DOHH2 (cell line): ENCODE results near the gene PLCL1.

Experiments used
- H3F3A ChIP-seq: fragments of 200-600 bp; sonication (generic), shearing (Covaris generic); 2 replicates; pipeline ENCODE4 v1.6.0; 2016; ENCODE audit warnings: antibody characterized with exemption, mild to moderate bottlenecking; ENCODE audit not compliant: control insufficient read depth, insufficient read depth
- H3K27ac ChIP-seq: fragments of 200-600 bp; sonication (generic); 2 replicates; pipeline ENCODE4 v1.5.1; 2014; ENCODE audit warnings: low read depth, mild to moderate bottlenecking, low read length, moderate library complexity
- H3K27me3 ChIP-seq: fragments of 200-600 bp; sonication (generic); 2 replicates; pipeline ENCODE4 v1.6.1; 2014; ENCODE audit warnings: mild to moderate bottlenecking, low read length, mixed read lengths; ENCODE audit not compliant: control insufficient read depth
- H3K36me3 ChIP-seq: fragments of 200-600 bp; sonication (generic); 2 replicates; pipeline ENCODE4 v1.6.1; 2014; ENCODE audit warnings: mild to moderate bottlenecking, low read length, moderate library complexity, mixed read lengths; ENCODE audit not compliant: control insufficient read depth
- H3K4me1 ChIP-seq: fragments of 200-600 bp; sonication (generic); 2 replicates; pipeline ENCODE4 v1.6.1; 2014; ENCODE audit warnings: mild to moderate bottlenecking, low read length, mixed read lengths; ENCODE audit not compliant: control insufficient read depth
- H3K4me2 ChIP-seq: fragments of 200-600 bp; sonication (generic); 2 replicates; pipeline ENCODE4 v1.6.0; 2014; ENCODE audit warnings: mild to moderate bottlenecking, low read length, moderate library complexity
- H3K4me3 ChIP-seq: fragments of 200-600 bp; sonication (generic); 2 replicates; pipeline ENCODE4 v1.5.1; 2014; ENCODE audit warnings: mild to moderate bottlenecking, low read length, mixed read lengths
- H3K79me2 ChIP-seq: fragments of 200-600 bp; sonication (generic); 2 replicates; pipeline ENCODE4 v1.6.1; 2014; ENCODE audit warnings: mild to moderate bottlenecking, low read length, mixed read lengths; ENCODE audit not compliant: control insufficient read depth
- H3K9me2 ChIP-seq: fragments of 200-600 bp; sonication (generic); replicated peaks from 2 replicates; pipeline ENCODE4 v1.6.1; 2014; ENCODE audit warnings: mild to moderate bottlenecking, low read length, mixed read lengths; ENCODE audit not compliant: control insufficient read depth
- H3K9me3 ChIP-seq: fragments of 200-600 bp; sonication (generic); 2 replicates; pipeline ENCODE4 v1.6.1; 2014; ENCODE audit warnings: antibody characterized with exemption, low read length, mixed read lengths; ENCODE audit not compliant: control insufficient read depth, insufficient read depth
- H4K20me1 ChIP-seq: fragments of 200-600 bp; sonication (generic); 2 replicates; pipeline ENCODE4 v1.6.0; 2014; ENCODE audit warnings: low read depth, mild to moderate bottlenecking, antibody characterized with exemption, low read length, moderate library complexity; ENCODE audit not compliant: control insufficient read depth, insufficient read depth
- CTCF ChIP-seq: fragments of 200-600 bp; sonication (generic); IDR thresholded peaks from one replicate; pipeline ENCODE4 v1.5.1; 2014; ENCODE audit warnings: antibody characterized with exemption, mild to moderate bottlenecking, low read depth, low read length; ENCODE audit not compliant: poor library complexity, severe bottlenecking
- EZH2phosphoT487 ChIP-seq: fragments of 200-600 bp; sonication (generic); IDR thresholded peaks from 2 replicates; pipeline ENCODE4 v1.6.1; 2017; ENCODE audit warnings: borderline replicate concordance, mild to moderate bottlenecking, antibody characterized with exemption, low read length, moderate library complexity, mixed read lengths

The PLCL1 gene

GRCh38 chr2:197919487-197919886, 115.1 kb downstream of the PLCL1 start:
- Histone ChIP-seq H4K20me1 (no peaks in the 10 kb centered on the region), H3K27me3 (peaks cover 4% of the 10 kb centered on the region; the same call in 1 of the 2 replicates), H3K36me3 (no peaks in the 10 kb centered on the region), H3K9me2 (no peaks in the 10 kb centered on the region), H3F3A (no peaks in the 10 kb centered on the region), H3K4me1 (no peaks in the 10 kb centered on the region), H3K4me3 (no peak overlapping the region), H3K27ac (no peak overlapping the region), H3K79me2 (no peaks in the 10 kb centered on the region), H3K4me2 (no peak overlapping the region), H3K9me3 (no peaks in the 10 kb centered on the region)
- TF ChIP-seq CTCF (no peak), EZH2phosphoT487 (no peak)

- H4K20me1 ChIP-seq = no peaks in the 10 kb centered on the region
- no peaks in the 10 kb centered on the region for H3K4me1 ChIP-seq
- TF ChIP-seq CTCF = no peak
- no peak for TF ChIP-seq EZH2phosphoT487
- H3F3A ChIP-seq = no peaks in the 10 kb centered on the region
- H3K4me3 ChIP-seq = no peak overlapping the region
- peaks cover 4% of the 10 kb centered on the region; the same call in 1 of the 2 replicates for H3K27me3 ChIP-seq
- H3K9me2 ChIP-seq = no peaks in the 10 kb centered on the region
- no peaks in the 10 kb centered on the region for H3K79me2 ChIP-seq
- no peaks in the 10 kb centered on the region for H3K9me3 ChIP-seq
- H3K27ac ChIP-seq = no peak overlapping the region
- H3K4me2 ChIP-seq = no peak overlapping the region
- H3K36me3 ChIP-seq = no peaks in the 10 kb centered on the region
These were observed 115.7 kb downstream of the PLCL1 start for GRCh38 chr2:197920088-197920487.

- Histone ChIP-seq H3K79me2 (no peaks in the 10 kb centered on the region), H4K20me1 (no peaks in the 10 kb centered on the region), H3F3A (no peaks in the 10 kb centered on the region), H3K4me3 (no peak overlapping the region), H3K4me2 (no peak overlapping the region), H3K36me3 (no peaks in the 10 kb centered on the region), H3K27me3 (peaks cover 2% of the 10 kb centered on the region; the same call in 1 of the 2 replicates), H3K9me3 (no peaks in the 10 kb centered on the region), H3K27ac (no peak overlapping the region), H3K9me2 (no peaks in the 10 kb centered on the region), H3K4me1 (no peaks in the 10 kb centered on the region)
- no peak for TF ChIP-seq EZH2phosphoT487
- no peak for TF ChIP-seq CTCF
These were observed 116.3 kb downstream of the PLCL1 start for GRCh38 chr2:197920592-197921201.
